HepG2 (cell line): ENCODE data around the gene SLC5A12. TPM values are rescaled to one million over a fixed set of nuclear protein-coding genes. Genes with fewer than 3 reads are reported as not detected.
A peak's percentile ranks its signal among the peaks of the same experiment; 100 is the strongest.

Experiments used
- ATAC-seq: fragments of 200-7000 bp; cut with Tn5 transposase; 3 replicates; pipeline ENCODE4 v1.9.1; 2020; ENCODE audit warnings: mild to moderate bottlenecking, moderate library complexity
- BruUV-seq: library from RNA; stranded (reverse); fragments of 400-500 nt; replicated peaks from 2 replicates; lab custom pipeline; 2021; lab: Mats Ljungman, UMichigan
- CTCF ChIA-PET: fragments of 300-600 bp; formaldehyde crosslinking; extraction: SDS; loops from one replicate; lab custom pipeline; 2021; ENCODE audit warnings: low total read pairs, inconsistent platforms, low intra/inter-chr PET ratio; lab: Yijun Ruan, JAX
- POLR2A ChIA-PET: fragments of 350-600 bp; sonication (Branson Sonifier 250); formaldehyde crosslinking; loops from one replicate; lab custom pipeline; 2020; ENCODE audit warnings: antibody characterized with exemption, inconsistent platforms; lab: Yijun Ruan, JAX
- DNase-seq: peaks from one replicate; pipeline ENCODE4 v3.0.0-alpha.2; 2015; ENCODE audit warnings: low spot score
- FAIRE-seq: peaks from 3 replicates; lab custom pipeline; 2011; peaks lifted over from hg19 to GRCh38; lab: Jason Lieb, UNC
- H2AFZ ChIP-seq: one replicate; pipeline ENCODE4 v1.6.1; 2011; ENCODE audit warnings: low read length, inconsistent platforms
- H3K27ac ChIP-seq: fragments of 300-600 bp; 3 replicates; pipeline ENCODE4 v1.8.0; 2011; ENCODE audit warnings: mixed run types, mild to moderate bottlenecking, mixed read lengths, low read length, inconsistent platforms; ENCODE audit not compliant: insufficient read depth; ENCODE audit errors: extremely low read length
- H3K27me3 ChIP-seq, 2 experiments: fragments of 200-600 bp in 1 of 2; 2 replicates in 1 of 2; 3 replicates in 1 of 2; pipeline versions ENCODE4 v1.6.0 to v1.8.0; 2011; ENCODE audit warnings: low read length in 2 of 2, mild to moderate bottlenecking in 2 of 2, moderate library complexity in 2 of 2, inconsistent platforms in 1 of 2; ENCODE audit not compliant: insufficient read depth in 2 of 2, control insufficient read depth in 1 of 2
- H3K36me3 ChIP-seq, 2 experiments: fragments of 200-600 bp in 1 of 2; replicated peaks in 1 of 2; 2 replicates in 1 of 2; 3 replicates in 1 of 2; pipeline versions ENCODE4 v1.5.1 to v1.8.0; 2011; ENCODE audit warnings: low read length in 2 of 2, inconsistent platforms in 1 of 2; ENCODE audit not compliant: insufficient read depth in 2 of 2, control insufficient read depth in 1 of 2
- H3K4me1 ChIP-seq: 2 replicates; pipeline ENCODE4 v1.5.1; 2012; ENCODE audit warnings: low read length, inconsistent platforms; ENCODE audit not compliant: insufficient read depth
- H3K4me2 ChIP-seq: 2 replicates; pipeline ENCODE4 v1.6.0; 2011; ENCODE audit warnings: low read depth, low read length, inconsistent platforms
- H3K4me3 ChIP-seq, 3 experiments: fragments of 200-600 bp in 1 of 3; sonication (generic), shearing (Covaris generic) in 1 of 3; replicated peaks in 1 of 3; 2 replicates each; pipeline ENCODE4 v1.5.1; 2011 to 2016; ENCODE audit warnings: low read length in 3 of 3, inconsistent platforms in 2 of 3, low read depth in 2 of 3, mild to moderate bottlenecking in 2 of 3, control low read depth in 1 of 3, mixed read lengths in 1 of 3; ENCODE audit not compliant: insufficient read depth in 1 of 3
- H3K79me2 ChIP-seq: one replicate; pipeline ENCODE4 v1.6.1; 2011; ENCODE audit warnings: low read length, inconsistent platforms; ENCODE audit not compliant: insufficient read depth
- H3K9ac ChIP-seq: 2 replicates; pipeline ENCODE4 v1.6.0; 2011; ENCODE audit warnings: mild to moderate bottlenecking, low read depth, low read length, inconsistent platforms; ENCODE audit not compliant: insufficient read depth
- H3K9me3 ChIP-seq: 2 replicates; pipeline ENCODE4 v1.5.1; 2012; ENCODE audit warnings: mild to moderate bottlenecking, low read length
- H4K20me1 ChIP-seq: 2 replicates; pipeline ENCODE4 v1.6.0; 2011; ENCODE audit warnings: inconsistent platforms, mild to moderate bottlenecking, low read length, moderate library complexity; ENCODE audit not compliant: insufficient read depth
- ATF3 ChIP-seq: sonication (generic); formaldehyde crosslinking; IDR thresholded peaks from 2 replicates; pipeline ENCODE4 v1.4.0; 2020; ENCODE audit warnings: missing genetic modification reagents
- CEBPB ChIP-seq: IDR thresholded peaks from 2 replicates; pipeline ENCODE4 v1.6.1; 2011; ENCODE audit warnings: low read depth, low read length, improper control_type of control experiment, borderline replicate concordance
- CEBPG ChIP-seq: IDR thresholded peaks from 2 replicates; pipeline ENCODE4 v1.6.1; 2016
- CTCF ChIP-seq: sonication (generic); formaldehyde crosslinking; IDR thresholded peaks from 2 replicates; pipeline ENCODE4 v1.5.0; 2020; ENCODE audit warnings: mild to moderate bottlenecking, missing genetic modification reagents, moderate library complexity
- KLF12 ChIP-seq: sonication (generic); formaldehyde crosslinking; IDR thresholded peaks from 2 replicates; pipeline ENCODE4 v1.4.0; 2020; ENCODE audit warnings: missing genetic modification reagents, borderline replicate concordance
- PCBP2 ChIP-seq: fragments of 200-400 bp; formaldehyde crosslinking; optimal IDR thresholded peaks from 2 replicates; pipeline ENCODE3; 2018; ENCODE audit warnings: low read length, low read depth; ENCODE audit not compliant: poor library complexity, severe bottlenecking
- RAD21 ChIP-seq: fragments of 450-650 bp; formaldehyde crosslinking; IDR thresholded peaks from 2 replicates; pipeline ENCODE4 v1.5.0; 2020; ENCODE audit warnings: mild to moderate bottlenecking
- RBM22 ChIP-seq: fragments of 200-400 bp; formaldehyde crosslinking; optimal IDR thresholded peaks from 2 replicates; pipeline ENCODE3; 2017; ENCODE audit warnings: mild to moderate bottlenecking, low read length, moderate library complexity
- RXRB ChIP-seq: IDR thresholded peaks from 2 replicates; pipeline ENCODE4 v1.6.1; 2016; ENCODE audit warnings: borderline replicate concordance, missing genetic modification reagents, missing compliant biosample characterization
- SMC3 ChIP-seq: IDR thresholded peaks from 2 replicates; pipeline ENCODE4 v1.6.1; 2011; ENCODE audit warnings: low read length, improper control_type of control experiment
- STAG1 ChIP-seq: sonication (generic); formaldehyde crosslinking; IDR thresholded peaks from 2 replicates; pipeline ENCODE4 v1.4.0; 2020; ENCODE audit warnings: missing genetic modification reagents
- TEF ChIP-seq: sonication (generic); formaldehyde crosslinking; IDR thresholded peaks from 2 replicates; pipeline ENCODE4 v1.5.0; 2020; ENCODE audit warnings: missing genetic modification reagents
- ZMYM4 ChIP-seq: sonication (generic); formaldehyde crosslinking; IDR thresholded peaks from 2 replicates; pipeline ENCODE4 v1.8.1; 2023; ENCODE audit warnings: mild to moderate bottlenecking, missing genetic modification reagents
- ZNF124 ChIP-seq: sonication (generic); formaldehyde crosslinking; IDR thresholded peaks from 2 replicates; pipeline ENCODE4 v1.4.0; 2020; ENCODE audit warnings: missing genetic modification reagents
- ZNF317 ChIP-seq: sonication (generic); formaldehyde crosslinking; IDR thresholded peaks from 2 replicates; pipeline ENCODE4 v1.5.0; 2020; ENCODE audit warnings: mild to moderate bottlenecking, missing genetic modification reagents
- ZNF652 ChIP-seq: IDR thresholded peaks from 2 replicates; pipeline ENCODE4 v1.6.1; 2016; ENCODE audit warnings: low read depth, borderline replicate concordance
- WGBS: methylation state at CpG from one replicate; pipeline ENCODE4 v1.1.6; 2017; ENCODE audit warnings: low lambda C conversion rate; 5-methylcytosine and 5-hydroxymethylcytosine counted together
- in situ Hi-C: cut with HindIII; loops from 2 replicates; pipeline ENCODE4 v1.10.0; 2017; ENCODE audit warnings: low pct_unique_long_range_greater_than_20kb; ENCODE audit not compliant: extremely low pct_ligation_motif_present
- intact Hi-C: fragments of 100-400 bp; cut with micrococcal nuclease; formaldehyde crosslinking; loops from one replicate; pipeline ENCODE4 v1.10.0; 2022; ENCODE audit not compliant: unreplicated experiment
- polyA plus RNA-seq, 8 experiments: library from polyadenylated mRNA; depleted of rRNA in 3 of 8; stranded (reverse) in 7 of 8; unstranded in 1 of 8; fragments of >200 nt; fragmentation: Illumina TruSeq in 4 of 8; extraction: Trizol in 4 of 8; gene quantifications; 2 replicates each; pipeline versions ENCODE4 v1.2.1 to v1.2.3, GENCODE V29; 2011 to 2016; ENCODE audit warnings: low read depth in 4 of 8, missing spikeins in 1 of 8, mixed read lengths in 1 of 8; ENCODE audit not compliant: insufficient read depth in 1 of 8
- total RNA-seq, 5 experiments: library from RNA; depleted of rRNA; stranded (reverse); fragments of >200 nt; fragmentation: Illumina TruSeq; extraction: Trizol; gene quantifications; 2 replicates each; pipeline ENCODE4 v1.2.3, GENCODE V29; 2016; ENCODE audit warnings: low read depth in 1 of 5

The SLC5A12 gene
- total and polyA plus RNA-seq, 2 of the 13 experiments (the other 11 are each of a cell fraction or from before 2014, with no cell fraction given): not detected

- TF ChIP-seq PCBP2: no peak
Measured at GRCh38 chr11:26755762-26756161, 33.9 kb upstream of the SLC5A12 start (continued).

- H3K4me2 ChIP-seq: no peak overlapping the region
- no peaks in the 10 kb centered on the region for H3K27me3 ChIP-seq
- intact Hi-C loops: loop anchor here (1.0 kb wide), 3 partner anchors 371 to 732 kb away; no protein-coding TSS in a partner anchor
- no peaks in the 10 kb centered on the region for H3K4me1 ChIP-seq
- no peak overlapping the region for H3K9ac ChIP-seq
- ChIA-PET POLR2A (no interaction called here), CTCF (interaction anchor here (1.0 to 3.4 kb wide), 2 partner anchors 404 to 732 kb away, joined by 3 to 53 read pairs; no protein-coding TSS in a partner anchor)
- DNase-seq (peak; percentile 56), FAIRE-seq (peak; percentile 57), ATAC-seq (peak; percentile 91)
- in situ Hi-C loops: loop anchor here (25.0 kb wide), 1 partner anchor 733 kb away; no protein-coding TSS in a partner anchor
- no peak overlapping the region for H2AFZ ChIP-seq
- H3K9me3 ChIP-seq: no peaks in the 10 kb centered on the region
- no peak overlapping the region for H3K4me3 ChIP-seq
- H3K36me3 ChIP-seq: no peaks in the 10 kb centered on the region
- TF ChIP-seq TEF (CRISPR knock-in tag) (peak; percentile 94), CTCF (CRISPR knock-in tag) (peak; percentile 69), ZNF124 (CRISPR knock-in tag) (no peak), RXRB (CRISPR knock-in tag) (0 out of 2 replicates have a peak, but pooled peaks have one; percentile 11), ATF3 (no peak), RAD21 (CRISPR knock-in tag) (peak; percentile 48; the same call in 1 of the 2 replicates), ZNF652 (CRISPR knock-in tag) (0 out of 2 replicates have a peak, but pooled peaks have one; percentile 21), ZMYM4 (CRISPR knock-in tag) (no peak), RBM22 (no peak), ZNF317 (CRISPR knock-in tag) (no peak), STAG1 (CRISPR knock-in tag) (peak; percentile 82), CEBPG (CRISPR knock-in tag) (peak; percentile 67), KLF12 (CRISPR knock-in tag) (no peak), CEBPB (peak; percentile 50; the same call in 1 of the 2 replicates), SMC3 (peak; percentile 85)
- no TSS peak for BruUV-seq
- H4K20me1 ChIP-seq: no peaks in the 10 kb centered on the region
- no peaks in the 10 kb centered on the region for H3K79me2 ChIP-seq
- 23% methylated on average over 9 of the region's 9 CpGs for WGBS
- H3K27ac ChIP-seq: no peak overlapping the region
Measured at GRCh38 chr11:26753723-26754504, 32.1 kb upstream of the SLC5A12 start.
